Erythroblast (primary cell): ENCODE measurements around the gene TMEM176A.

Source experiments
- GATA1 ChIP-seq: IDR thresholded peaks from 2 replicates; pipeline ENCODE4 v1.6.1; 2011; ENCODE audit warnings: low read depth, mild to moderate bottlenecking, control low read depth, low read length, moderate library complexity
- POLR2A ChIP-seq: IDR thresholded peaks from 2 replicates; pipeline ENCODE4 v1.6.1; 2011; ENCODE audit warnings: mild to moderate bottlenecking, low read length

DNA sequence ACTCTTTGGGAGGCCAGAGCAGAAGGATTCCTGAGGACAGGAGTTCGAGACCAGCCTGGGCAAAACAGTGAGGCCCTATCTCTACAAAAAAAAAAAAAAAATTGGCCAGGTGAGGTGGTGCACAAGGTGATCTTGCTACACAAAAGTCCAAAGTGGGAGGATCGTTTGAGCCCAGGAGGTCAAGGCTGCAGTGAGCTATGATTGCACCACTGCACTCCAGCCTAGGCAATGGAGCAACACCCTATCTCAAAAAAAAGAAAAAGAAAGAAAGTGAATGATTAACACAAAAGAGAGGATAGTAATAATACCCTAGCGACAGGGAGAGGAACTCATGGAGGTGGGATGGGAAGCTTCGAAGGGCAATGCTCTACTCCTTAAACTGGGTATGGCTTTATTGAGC is 30.8 kb upstream of the TMEM176A start:
- no peak for TF ChIP-seq POLR2A
- TF ChIP-seq GATA1, result no peak
